Raji (cell line): ENCODE measurements around the gene CHST14.

Experiments
- POLR2A ChIP-seq: IDR thresholded peaks from 2 replicates; pipeline ENCODE4 v1.6.1; 2011; ENCODE audit warnings: low read depth, low read length, control low read depth; ENCODE audit not compliant: insufficient read depth

CHST14 gene

DNA sequence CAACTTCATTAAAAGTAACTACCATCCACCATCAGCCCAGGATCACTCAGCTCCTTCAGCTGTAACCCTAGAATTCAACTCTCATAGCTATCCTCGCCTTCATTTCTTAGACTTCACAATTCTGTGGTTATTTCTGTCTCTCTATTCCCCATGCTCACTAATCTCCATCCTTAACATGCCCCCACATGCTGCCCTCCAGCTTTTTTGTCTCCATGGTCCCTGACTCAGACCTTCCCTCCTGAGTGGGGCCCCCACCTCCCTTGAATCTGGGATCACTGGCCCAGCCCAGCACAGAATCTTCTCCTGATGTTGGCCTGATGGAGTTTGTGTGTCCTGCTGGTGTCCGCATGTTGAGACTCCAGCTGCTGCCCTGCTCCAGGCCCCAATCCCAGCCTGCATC, 41.7 kb downstream of the CHST14 start:
- no peak for TF ChIP-seq POLR2A

DNA sequence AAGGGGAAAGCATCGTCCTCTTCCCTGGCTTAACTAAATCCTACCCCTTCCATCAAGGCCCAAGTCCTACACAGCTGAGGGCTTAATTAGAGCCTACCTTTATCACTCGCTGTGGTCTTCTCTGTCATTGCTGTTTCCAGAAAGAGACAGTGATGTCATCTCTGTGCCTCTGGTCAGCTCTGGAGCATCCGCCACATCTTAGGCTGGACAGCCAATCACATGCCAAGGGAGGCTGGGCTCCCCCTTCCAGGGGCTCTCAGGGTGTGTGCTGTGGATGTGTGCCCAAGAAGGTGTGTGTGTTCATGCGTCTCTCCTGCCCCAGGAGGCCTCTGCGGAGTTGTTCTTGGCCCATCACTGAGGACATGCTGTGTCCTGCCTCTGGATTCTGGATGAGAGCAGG, 42.8 kb downstream of the CHST14 start:
- no peak for TF ChIP-seq POLR2A

DNA sequence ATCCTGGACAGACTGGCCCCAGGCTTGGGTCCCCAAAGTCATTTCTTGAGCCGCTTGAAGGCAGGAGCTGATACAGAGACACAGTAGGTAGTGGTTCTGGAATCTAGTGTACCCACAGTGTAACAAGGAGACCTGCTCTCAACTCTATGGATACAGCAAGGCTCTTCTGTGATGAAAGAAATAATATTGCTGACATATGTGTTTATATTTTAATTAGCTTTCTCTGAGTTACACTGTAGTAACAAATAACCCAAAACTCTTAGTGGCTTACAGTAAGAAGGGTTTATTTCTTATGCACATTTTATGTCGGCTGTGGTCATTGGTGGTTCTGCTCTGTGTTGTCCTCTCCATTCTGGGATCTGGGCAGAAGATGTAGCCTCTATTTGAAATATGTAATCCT, 45.5 kb downstream of the CHST14 start:
- no peak for TF ChIP-seq POLR2A
